Measurements from ENCODE around the gene CNOT9. TPM values are rescaled to one million over a fixed set of nuclear protein-coding genes. Genes with fewer than 3 reads are reported as not detected.

CNOT9 gene
- total and polyA plus RNA-seq, 4 donors: 10.5 to 24.4 (median 14.8) TPM

GRCh38 chr2:218643751-218644310 is 75.2 kb downstream of the CNOT9 start:
- Histone ChIP-seq H3K9me3 (ENCODE audit: control insufficient read depth in 4 of 4, low read length in 3 of 4) (no peaks in the 10 kb centered on the region), H3K4me3 (ENCODE audit: low read depth in 1 of 3, low read length in 3 of 3) (no peak overlapping the region), H3K36me3 (ENCODE audit: control insufficient read depth in 4 of 4, insufficient read depth in 3 of 4, low read depth in 1 of 4, low read length in 3 of 4) (peaks cover 9 to 65% (median 30%) of the 10 kb centered on the region in 4 donors), H3K4me1 (ENCODE audit: control insufficient read depth in 4 of 4, insufficient read depth in 4 of 4, low read length in 3 of 4) (peaks cover 0 to 22% (median 17%) of the 10 kb centered on the region in 4 donors), H3K27me3 (ENCODE audit: control insufficient read depth in 4 of 4, insufficient read depth in 4 of 4, low read length in 3 of 4) (no peaks in the 10 kb centered on the region), H3K27ac (ENCODE audit: low read depth in 1 of 2, low read length in 2 of 2) (no peak overlapping the region), H3K9ac (ENCODE audit: low read depth in 1 of 2, low read length in 2 of 2) (no peak overlapping the region)
- WGBS: 97% methylated on average over 10 of the region's 10 CpGs
- TF ChIP-seq FOXA1 (IDR thresholded peaks at IDR 0.05) (no peak), JUND (IDR thresholded peaks at IDR 0.05) (no peak), RAD21 (IDR thresholded peaks at IDR 0.05) (no peak), TAF1 (conservative IDR thresholded peaks at IDR 0.05) (no peak), FOXA2 (IDR thresholded peaks at IDR 0.05) (no peak), YY1 (IDR thresholded peaks at IDR 0.05) (no peak), NR2F2 (IDR thresholded peaks at IDR 0.05) (no peak), RXRA (IDR thresholded peaks at IDR 0.05) (no peak), EGR1 (IDR thresholded peaks at IDR 0.05; ENCODE audit: low read depth in 2 of 2) (no peak), REST (IDR thresholded peaks at IDR 0.05) (no peak), HNF4A (conservative IDR thresholded peaks at IDR 0.05) (no peak), SP1 (IDR thresholded peaks at IDR 0.05) (no peak), MAX (IDR thresholded peaks at IDR 0.05) (no peak), HNF4G (IDR thresholded peaks at IDR 0.05) (no peak), GABPA (IDR thresholded peaks at IDR 0.05 in 1 of 2, conservative IDR thresholded peaks at IDR 0.05 in 1 of 2) (no peak)
- TF ChIP-seq, protein P1, sequence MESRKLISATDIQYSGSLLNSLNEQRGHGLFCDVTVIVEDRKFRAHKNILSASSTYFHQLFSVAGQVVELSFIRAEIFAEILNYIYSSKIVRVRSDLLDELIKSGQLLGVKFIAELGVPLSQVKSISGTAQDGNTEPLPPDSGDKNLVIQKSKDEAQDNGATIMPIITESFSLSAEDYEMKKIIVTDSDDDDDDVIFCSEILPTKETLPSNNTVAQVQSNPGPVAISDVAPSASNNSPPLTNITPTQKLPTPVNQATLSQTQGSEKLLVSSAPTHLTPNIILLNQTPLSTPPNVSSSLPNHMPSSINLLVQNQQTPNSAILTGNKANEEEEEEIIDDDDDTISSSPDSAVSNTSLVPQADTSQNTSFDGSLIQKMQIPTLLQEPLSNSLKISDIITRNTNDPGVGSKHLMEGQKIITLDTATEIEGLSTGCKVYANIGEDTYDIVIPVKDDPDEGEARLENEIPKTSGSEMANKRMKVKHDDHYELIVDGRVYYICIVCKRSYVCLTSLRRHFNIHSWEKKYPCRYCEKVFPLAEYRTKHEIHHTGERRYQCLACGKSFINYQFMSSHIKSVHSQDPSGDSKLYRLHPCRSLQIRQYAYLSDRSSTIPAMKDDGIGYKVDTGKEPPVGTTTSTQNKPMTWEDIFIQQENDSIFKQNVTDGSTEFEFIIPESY (IDR thresholded peaks at IDR 0.05): no peak
- TF ChIP-seq, protein P2, sequence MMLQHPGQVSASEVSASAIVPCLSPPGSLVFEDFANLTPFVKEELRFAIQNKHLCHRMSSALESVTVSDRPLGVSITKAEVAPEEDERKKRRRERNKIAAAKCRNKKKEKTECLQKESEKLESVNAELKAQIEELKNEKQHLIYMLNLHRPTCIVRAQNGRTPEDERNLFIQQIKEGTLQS (IDR thresholded peaks at IDR 0.05): no peak
- TF ChIP-seq, protein P3, sequence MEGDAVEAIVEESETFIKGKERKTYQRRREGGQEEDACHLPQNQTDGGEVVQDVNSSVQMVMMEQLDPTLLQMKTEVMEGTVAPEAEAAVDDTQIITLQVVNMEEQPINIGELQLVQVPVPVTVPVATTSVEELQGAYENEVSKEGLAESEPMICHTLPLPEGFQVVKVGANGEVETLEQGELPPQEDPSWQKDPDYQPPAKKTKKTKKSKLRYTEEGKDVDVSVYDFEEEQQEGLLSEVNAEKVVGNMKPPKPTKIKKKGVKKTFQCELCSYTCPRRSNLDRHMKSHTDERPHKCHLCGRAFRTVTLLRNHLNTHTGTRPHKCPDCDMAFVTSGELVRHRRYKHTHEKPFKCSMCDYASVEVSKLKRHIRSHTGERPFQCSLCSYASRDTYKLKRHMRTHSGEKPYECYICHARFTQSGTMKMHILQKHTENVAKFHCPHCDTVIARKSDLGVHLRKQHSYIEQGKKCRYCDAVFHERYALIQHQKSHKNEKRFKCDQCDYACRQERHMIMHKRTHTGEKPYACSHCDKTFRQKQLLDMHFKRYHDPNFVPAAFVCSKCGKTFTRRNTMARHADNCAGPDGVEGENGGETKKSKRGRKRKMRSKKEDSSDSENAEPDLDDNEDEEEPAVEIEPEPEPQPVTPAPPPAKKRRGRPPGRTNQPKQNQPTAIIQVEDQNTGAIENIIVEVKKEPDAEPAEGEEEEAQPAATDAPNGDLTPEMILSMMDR (IDR thresholded peaks at IDR 0.05; ENCODE audit: low read depth, low read length, missing input control): no peak
- DNase-seq (ENCODE audit: low spot score): no peak
